Occipital lobe (tissue), 2 donors: ENCODE results near the gene ANXA1. TPM values are rescaled to one million over a fixed set of nuclear protein-coding genes. Genes with fewer than 3 reads are reported as not detected.
"Not testable (repeated sequence)": the region's sequence is repeated elsewhere in the genome, so short reads cannot be mapped to it uniquely, and the experiment has no call there.

ENCODE experiments used
- DNase-seq: peaks from one replicate; lab custom pipeline; 2025; lab: John Stamatoyannopoulos, UW
- total RNA-seq: library from RNA; depleted of rRNA; stranded (reverse); fragments of >200 nt; gene quantifications from one replicate; pipeline ENCODE4 v1.2.3, GENCODE V29; 2014

The ANXA1 gene, protein sequence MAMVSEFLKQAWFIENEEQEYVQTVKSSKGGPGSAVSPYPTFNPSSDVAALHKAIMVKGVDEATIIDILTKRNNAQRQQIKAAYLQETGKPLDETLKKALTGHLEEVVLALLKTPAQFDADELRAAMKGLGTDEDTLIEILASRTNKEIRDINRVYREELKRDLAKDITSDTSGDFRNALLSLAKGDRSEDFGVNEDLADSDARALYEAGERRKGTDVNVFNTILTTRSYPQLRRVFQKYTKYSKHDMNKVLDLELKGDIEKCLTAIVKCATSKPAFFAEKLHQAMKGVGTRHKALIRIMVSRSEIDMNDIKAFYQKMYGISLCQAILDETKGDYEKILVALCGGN
- total RNA-seq = 27.0 TPM

DNA sequence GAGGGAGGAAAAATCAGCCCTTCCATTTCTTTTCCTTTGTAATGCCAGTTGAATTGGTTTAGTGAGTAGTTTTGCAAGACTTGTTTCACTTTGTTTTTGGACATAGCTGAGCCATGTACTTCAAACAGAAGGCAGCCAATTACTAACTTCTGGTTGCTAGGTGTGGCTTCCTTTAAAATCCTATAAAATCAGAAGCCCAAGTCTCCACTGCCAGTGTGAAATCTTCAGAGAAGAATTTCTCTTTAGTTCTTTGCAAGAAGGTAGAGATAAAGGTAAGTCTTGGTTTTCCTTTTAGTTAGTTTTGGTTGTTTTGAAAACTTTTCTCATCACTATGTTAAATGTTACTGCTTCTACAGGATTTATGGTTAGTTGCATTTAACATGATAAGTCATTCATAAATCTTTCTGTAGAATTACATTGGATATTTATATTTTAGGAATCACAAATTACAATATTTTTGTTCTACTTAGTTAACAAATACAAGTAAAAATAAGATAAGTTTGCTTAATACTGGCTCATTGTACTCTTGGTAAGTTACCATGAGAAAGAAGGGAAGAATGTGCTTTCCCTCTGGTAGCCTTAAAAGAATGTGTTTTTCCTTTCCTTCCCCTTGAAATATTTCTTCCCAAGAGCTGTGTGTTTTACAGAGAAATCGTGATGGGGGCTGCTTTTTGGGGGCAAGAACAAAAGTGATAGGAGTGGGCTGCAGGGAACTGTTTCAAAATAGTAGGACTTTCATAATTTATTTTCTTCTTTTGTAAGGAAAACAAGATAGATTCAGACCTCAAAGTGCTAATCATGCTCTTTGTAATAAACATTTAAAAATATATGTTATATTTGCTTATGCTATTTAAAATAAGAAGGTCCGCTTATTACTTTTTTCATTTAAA lies at the start of gene ANXA1:
ANXA1 (plus strand) TSS at position 213 of the 890 bp plus-strand sequence. CDS start 6,671 bp downstream, outside the sequence.
- no peak for DNase-seq

GRCh38 chr9:73104342-73104741 lies 47.3 kb upstream of the ANXA1 start:
- DNase-seq = no peak

GRCh38 chr9:73104921-73105320 lies 46.7 kb upstream of the ANXA1 start:
- DNase-seq = no peak

- not testable (repeated sequence) for DNase-seq
Measured at GRCh38 chr9:73107489-73108069, 44.1 kb upstream of the ANXA1 start.

GRCh38 chr9:73114058-73114457 lies 37.6 kb upstream of the ANXA1 start:
- DNase-seq = no peak

GRCh38 chr9:73114958-73115357 lies 36.7 kb upstream of the ANXA1 start:
- DNase-seq = no peak

GRCh38 chr9:73116031-73116430 lies 35.6 kb upstream of the ANXA1 start:
- DNase-seq = no peak

DNA sequence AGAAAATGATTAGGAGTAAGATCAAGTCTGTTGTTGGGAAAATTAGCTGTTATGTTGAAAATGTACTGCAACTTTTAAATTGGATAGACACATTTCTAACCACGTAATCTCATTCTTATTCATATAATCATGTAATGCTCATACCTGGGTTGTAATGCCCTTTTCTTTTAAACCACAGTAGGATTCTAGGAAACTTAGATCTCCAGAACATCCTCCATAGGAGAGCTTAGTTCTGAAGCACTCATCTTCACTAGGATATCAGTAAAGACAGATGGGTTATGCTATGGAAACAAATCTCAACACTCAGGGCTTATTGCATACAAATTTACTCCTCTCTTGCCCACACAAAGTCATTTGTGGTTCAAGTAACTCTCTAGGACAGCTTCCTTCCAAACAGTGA lies 34.8 kb upstream of the ANXA1 start:
- DNase-seq = no peak

- DNase-seq = no peak
Measured at GRCh38 chr9:73118286-73118685, 33.4 kb upstream of the ANXA1 start.

DNA sequence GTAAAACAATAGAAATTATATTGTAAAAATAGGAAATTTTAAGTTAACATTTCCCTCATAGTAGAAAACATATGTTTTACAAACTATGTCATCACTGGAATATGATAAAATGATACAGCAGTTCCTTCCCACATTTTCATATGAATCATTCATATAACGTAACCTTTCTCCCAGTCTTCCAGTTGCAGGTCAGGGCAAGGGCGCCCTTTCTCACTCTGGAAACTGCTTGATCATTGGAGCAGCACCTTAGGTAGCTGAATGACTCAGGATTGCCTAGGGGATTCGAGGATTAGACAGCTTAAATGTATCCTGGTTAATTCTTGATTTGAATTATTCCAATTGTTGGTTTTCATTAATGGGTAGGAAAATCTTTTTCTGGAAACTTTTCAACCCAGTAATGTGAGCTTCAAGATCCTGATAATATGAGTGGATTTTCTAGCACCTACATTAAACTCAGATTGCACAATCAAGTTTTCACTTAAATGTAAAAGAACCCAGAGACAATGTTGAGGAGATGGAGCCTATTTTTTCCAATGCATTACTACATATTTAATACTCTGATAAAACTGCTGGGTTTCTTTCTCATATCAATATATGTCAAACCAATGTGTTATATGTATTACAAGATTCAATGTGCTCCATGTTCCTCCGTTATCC lies 32.6 kb upstream of the ANXA1 start:
- no peak for DNase-seq

DNA sequence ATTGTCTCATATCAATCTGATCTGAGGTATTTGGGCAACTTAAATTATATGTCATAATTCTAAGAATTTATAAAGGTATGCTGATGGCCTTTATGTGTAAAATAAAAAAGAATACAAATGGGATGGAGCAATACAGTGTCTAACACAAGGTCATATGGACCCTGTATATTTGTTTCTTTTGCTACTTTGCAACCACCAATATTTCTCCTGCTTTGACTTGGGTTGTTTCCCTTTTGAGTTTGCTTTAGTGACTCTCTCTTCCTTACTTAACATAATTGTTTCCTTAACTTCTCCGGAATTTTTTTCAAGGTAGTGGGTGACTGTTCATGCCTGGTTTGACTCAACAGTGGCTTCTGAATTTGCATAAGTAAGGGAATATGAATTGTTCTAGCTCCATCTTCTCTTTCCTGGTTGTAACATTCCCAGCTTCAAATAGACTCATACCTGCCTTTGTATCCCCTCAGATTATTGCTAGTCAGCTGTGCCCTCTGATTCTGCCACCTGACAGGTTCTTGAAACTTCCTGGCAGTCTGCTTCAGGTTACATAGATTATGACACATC lies 30.2 kb upstream of the ANXA1 start:
- DNase-seq = no peak

- DNase-seq = no peak
Measured at GRCh38 chr9:73125651-73126050, 26.0 kb upstream of the ANXA1 start.

GRCh38 chr9:73129941-73130685 lies 21.6 kb upstream of the ANXA1 start:
- no peak for DNase-seq

DNA sequence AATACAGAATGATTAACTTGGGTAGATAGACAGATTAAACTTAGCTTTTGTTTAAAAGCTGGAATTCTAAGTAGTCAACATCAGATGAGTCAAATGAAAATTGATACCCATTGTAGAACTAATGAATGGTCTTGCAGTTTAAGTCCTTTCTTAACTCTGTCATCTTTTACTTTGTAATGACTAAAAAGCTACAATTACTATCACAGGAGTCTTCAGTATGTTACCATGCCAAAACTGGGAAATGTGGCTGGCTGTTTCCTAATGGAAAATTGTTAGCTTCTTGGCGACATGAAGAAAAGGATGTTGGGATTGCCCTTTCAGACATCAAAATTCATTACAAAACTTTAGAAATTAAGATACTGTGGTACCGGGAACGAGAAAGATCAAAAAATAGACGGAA lies 20.2 kb upstream of the ANXA1 start:
- no peak for DNase-seq

- DNase-seq = peak; percentile 26
Measured at GRCh38 chr9:73132034-73132776, 19.5 kb upstream of the ANXA1 start.

DNA sequence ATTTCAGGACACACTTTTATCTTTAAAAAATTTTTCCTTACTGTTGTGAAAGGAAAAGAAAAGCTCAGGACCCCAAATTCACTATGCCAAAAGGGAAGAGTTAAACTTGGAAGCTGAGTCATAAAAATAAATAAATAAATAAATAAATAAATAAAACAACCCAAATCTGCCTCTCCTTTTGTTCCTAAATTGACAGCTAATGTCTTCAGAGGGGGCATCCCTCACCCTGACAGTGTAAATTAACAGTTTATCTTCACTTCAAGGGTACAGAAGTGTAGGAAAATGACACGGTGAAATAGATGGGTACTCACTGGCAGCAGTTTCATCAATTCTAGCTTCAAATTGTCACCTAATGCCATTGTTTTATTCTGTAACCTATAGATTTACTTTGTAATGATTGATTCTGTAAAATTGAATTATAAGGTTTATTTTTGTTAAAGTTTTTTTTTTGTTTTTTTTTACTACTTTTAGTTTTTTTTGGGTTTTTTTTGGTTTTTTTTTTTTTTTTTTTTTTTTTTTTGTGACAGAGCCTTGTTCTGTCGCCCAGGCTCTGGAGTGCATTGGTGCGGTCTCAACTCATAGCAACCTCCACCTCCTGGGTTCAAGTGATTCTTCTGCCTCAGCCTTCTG lies 18.5 kb upstream of the ANXA1 start:
- no peak for DNase-seq

DNA sequence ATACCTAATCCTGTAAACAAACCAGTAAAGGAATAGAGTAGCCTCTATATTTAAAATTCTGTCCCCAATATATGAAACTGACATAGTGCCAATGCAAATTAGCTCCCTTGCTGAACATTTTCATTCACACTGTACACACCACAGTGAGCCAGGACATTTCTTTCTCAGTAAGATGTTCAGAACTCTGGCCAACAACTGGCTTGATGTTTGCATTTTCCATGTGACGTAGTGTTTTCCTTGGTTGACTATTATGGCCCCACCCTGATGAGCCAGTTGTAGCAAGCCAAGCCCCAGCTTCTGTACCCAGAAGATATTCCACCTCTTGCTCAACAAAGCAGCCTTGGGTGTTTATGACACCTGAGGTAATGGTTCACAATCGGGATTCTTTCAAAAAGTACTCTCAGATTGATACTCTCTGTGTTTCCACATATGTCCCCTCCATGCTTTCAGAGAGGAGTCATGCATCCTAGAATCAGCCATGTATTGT lies 17.7 kb upstream of the ANXA1 start:
- no peak for DNase-seq

DNA sequence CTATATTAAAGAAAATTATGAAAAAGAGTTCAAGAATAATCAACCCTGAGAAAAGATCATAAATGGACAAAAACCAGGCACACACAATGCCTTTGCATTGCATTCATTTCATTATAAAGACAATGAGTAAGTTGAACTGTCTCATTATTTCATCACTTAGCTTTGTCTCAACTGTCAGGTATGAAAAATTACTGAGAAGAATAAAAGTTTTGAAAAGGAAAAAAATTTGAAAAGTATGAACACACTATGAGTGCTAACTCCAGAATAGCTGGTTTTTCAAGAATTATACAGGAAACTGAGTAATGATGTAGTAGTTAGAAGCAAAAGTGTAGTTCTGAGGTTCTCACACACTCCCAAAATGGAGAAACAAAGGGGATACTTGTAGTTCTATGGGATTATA lies 16.3 kb upstream of the ANXA1 start:
- no peak for DNase-seq

- no peak for DNase-seq
Measured at GRCh38 chr9:73137286-73137899, 14.3 kb upstream of the ANXA1 start.
